ENCODE measurements around the gene AFG1L. TPM values are rescaled to one million over a fixed set of nuclear protein-coding genes. Genes with fewer than 3 reads are reported as not detected.

AFG1L gene
- total and polyA plus RNA-seq, 7 donors = 2.1 to 6.9 (median 3.5) TPM

- Histone ChIP-seq H3K27me3 (no peaks in the 10 kb centered on the region), H3K27ac (no peak overlapping the region), H3K36me3 (no peaks in the 10 kb centered on the region), H3K4me3 (no peak overlapping the region), H3K9me3 (no peaks in the 10 kb centered on the region), H3K4me1 (no peaks in the 10 kb centered on the region)
- no peak for TF ChIP-seq POLR2A (IDR thresholded peaks at IDR 0.05)
- no peak for TF ChIP-seq POLR2AphosphoS5 (IDR thresholded peaks at IDR 0.05)
- TF ChIP-seq CTCF (IDR thresholded peaks at IDR 0.05) = no peak
- 96% methylated on average over 1 of the region's 1 CpG for WGBS, 2 donors
- intact Hi-C loops (cut with DNase I) = no loop called here
- no peak for DNase-seq
Measured at GRCh38 chr6:108437821-108438220, 143.0 kb downstream of the AFG1L start.

DNA sequence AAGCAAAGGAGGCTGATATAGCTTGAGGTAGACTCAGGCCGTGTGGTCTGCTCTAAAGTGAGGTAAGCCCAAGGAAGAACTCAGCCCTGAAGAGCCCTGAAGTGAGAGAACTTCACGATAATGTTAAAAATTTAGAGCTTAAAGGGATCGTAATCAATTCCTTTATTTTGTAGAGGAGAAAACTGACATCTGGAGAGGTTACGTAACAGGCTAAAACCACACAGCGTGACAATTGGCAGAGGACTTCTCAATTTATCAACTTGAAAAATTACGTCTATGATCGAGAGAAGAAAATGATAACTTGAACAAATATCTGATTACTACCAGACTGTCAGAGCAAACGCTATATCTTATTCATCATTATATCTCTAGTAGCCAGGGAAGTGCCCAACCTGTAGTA is 144.1 kb downstream of the AFG1L start:
- Histone ChIP-seq H3K27me3 (no peaks in the 10 kb centered on the region), H3K4me1 (no peaks in the 10 kb centered on the region), H3K27ac (no peak overlapping the region), H3K36me3 (no peaks in the 10 kb centered on the region), H3K4me3 (no peak overlapping the region), H3K9me3 (no peaks in the 10 kb centered on the region)
- 82 to 88% methylated on average over 8 of the region's 8 CpGs for WGBS, 2 donors
- no peak for DNase-seq
- TF ChIP-seq POLR2AphosphoS5 (IDR thresholded peaks at IDR 0.05) = no peak
- TF ChIP-seq CTCF (IDR thresholded peaks at IDR 0.05) = no peak
- no peak for TF ChIP-seq EP300 (IDR thresholded peaks at IDR 0.05)
- no peak for TF ChIP-seq POLR2A (IDR thresholded peaks at IDR 0.05)
- intact Hi-C loops (cut with DNase I) = no loop called here

DNA sequence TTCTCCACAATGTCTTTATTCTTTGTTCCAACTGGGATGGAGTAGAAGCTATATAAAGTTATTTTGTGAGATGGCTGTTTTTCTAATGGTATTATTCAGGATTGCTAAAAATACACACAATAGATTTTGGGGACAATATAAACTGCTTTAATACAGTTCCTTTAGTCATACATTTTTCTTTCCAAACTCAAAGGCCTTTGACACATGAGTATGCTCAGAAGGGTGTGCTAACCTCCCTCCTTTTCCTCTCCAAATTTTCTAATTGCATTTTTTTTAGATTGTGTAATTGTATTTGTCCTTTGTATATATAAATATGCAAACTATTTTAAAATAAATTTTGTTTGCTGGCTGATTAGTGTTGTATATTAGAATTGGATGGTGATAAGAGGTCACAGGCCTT is 146.3 kb downstream of the AFG1L start:
- no peak overlapping the region for H3K4me3 ChIP-seq
- H3K9me3 ChIP-seq = no peaks in the 10 kb centered on the region
- TF ChIP-seq EP300 (IDR thresholded peaks at IDR 0.05) = no peak
- no peak for TF ChIP-seq CTCF (IDR thresholded peaks at IDR 0.05)
- TF ChIP-seq POLR2AphosphoS5 (IDR thresholded peaks at IDR 0.05) = no peak
- TF ChIP-seq POLR2A (IDR thresholded peaks at IDR 0.05) = no peak
- H3K27me3 ChIP-seq = no peaks in the 10 kb centered on the region
- no peaks in the 10 kb centered on the region for H3K36me3 ChIP-seq
- no peak for DNase-seq
- no peak overlapping the region for H3K27ac ChIP-seq
- intact Hi-C loops (cut with DNase I) = no loop called here
- no peaks in the 10 kb centered on the region for H3K4me1 ChIP-seq

DNA sequence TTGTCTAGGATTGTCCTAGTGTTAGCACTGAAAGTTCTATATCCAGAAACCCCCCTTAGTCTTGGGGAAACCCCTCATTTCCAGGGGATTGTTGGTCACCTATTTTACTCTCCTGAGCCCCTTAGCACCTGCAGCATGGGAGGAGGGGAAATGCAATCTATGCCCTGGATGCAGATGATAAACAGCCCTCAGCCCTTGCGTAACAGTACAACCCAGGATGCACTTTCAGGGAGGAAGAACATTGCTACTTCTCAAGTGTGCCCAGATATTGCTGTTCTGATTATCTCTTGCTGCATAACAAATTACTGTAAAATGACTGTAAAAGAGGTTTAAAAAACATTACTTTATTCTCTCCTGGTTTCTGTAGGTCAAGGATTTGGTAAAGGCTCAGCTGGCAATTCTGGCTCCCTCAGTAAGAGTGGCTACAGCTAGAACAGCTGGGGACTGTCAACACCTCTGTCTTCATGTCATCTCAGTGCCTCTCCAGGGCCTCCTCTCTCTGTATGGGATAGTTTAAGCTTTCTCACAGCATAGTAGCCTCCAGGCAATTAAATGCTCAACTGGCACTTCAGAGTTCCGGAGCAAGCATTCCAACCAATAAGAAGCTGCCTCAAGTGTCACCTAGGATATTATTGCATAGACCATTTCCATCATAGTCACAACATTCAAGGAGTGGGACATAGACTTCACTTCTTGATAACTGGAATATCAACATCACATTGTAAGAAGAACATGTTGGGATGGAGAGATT is 148.1 kb downstream of the AFG1L start:
- no peak overlapping the region for H3K4me3 ChIP-seq
- 94 to 95% methylated on average over 2 of the region's 2 CpGs for WGBS, 2 donors
- no peaks in the 10 kb centered on the region for H3K4me1 ChIP-seq
- intact Hi-C loops (cut with DNase I) = no loop called here
- H3K9me3 ChIP-seq = no peaks in the 10 kb centered on the region
- no peaks in the 10 kb centered on the region for H3K27me3 ChIP-seq
- no peak overlapping the region for H3K27ac ChIP-seq
- no peak for DNase-seq
- no peaks in the 10 kb centered on the region for H3K36me3 ChIP-seq
- TF ChIP-seq CTCF (IDR thresholded peaks at IDR 0.05) = no peak
- no peak for TF ChIP-seq EP300 (IDR thresholded peaks at IDR 0.05)
- no peak for TF ChIP-seq POLR2AphosphoS5 (IDR thresholded peaks at IDR 0.05)
- no peak for TF ChIP-seq POLR2A (IDR thresholded peaks at IDR 0.05)

DNA sequence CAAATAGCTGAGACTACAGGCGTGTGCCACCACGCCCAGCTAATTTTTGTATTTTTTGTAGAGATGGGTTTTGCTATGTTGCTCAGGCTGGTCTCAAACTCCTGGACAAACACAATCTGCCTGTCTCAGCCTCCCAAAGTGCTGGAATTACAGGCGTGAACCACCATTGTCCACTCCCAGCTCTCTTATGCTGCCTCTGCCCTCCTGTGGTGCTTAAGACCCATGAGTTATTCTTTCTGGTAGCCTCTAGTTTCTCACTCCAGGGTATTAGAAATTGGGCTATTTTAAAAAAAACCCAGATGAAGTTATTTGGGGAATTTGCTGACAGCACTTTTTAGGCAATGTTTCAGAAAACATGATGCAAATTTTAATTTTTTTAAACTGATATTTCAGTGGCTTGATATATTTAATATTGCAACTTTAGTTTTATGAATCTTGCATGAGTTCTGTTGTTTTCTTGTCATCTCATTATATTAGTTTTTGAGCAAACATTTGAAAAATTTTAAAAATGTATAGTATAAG is 151.8 kb downstream of the AFG1L start:
- intact Hi-C loops (cut with DNase I) = no loop called here
- no peak for DNase-seq

More for the DNA sequence above, 151.8 kb downstream of the AFG1L start:
- 94% methylated on average over 3 of the region's 3 CpGs for WGBS, 2 donors
- Histone ChIP-seq H3K9me3 (no peaks in the 10 kb centered on the region), H3K27ac (no peak overlapping the region), H3K4me3 (no peak overlapping the region), H3K4me1 (no peaks in the 10 kb centered on the region), H3K27me3 (no peaks in the 10 kb centered on the region), H3K36me3 (no peaks in the 10 kb centered on the region)
- TF ChIP-seq EP300 (IDR thresholded peaks at IDR 0.05) = no peak
- TF ChIP-seq POLR2A (IDR thresholded peaks at IDR 0.05) = no peak
- TF ChIP-seq POLR2AphosphoS5 (IDR thresholded peaks at IDR 0.05) = no peak
- TF ChIP-seq CTCF (IDR thresholded peaks at IDR 0.05) = no peak
